Measurements from ENCODE around the gene CPA1. TPM values are rescaled to one million over a fixed set of nuclear protein-coding genes. Genes with fewer than 3 reads are reported as not detected.

The CPA1 gene
- total RNA-seq, 2 donors from 2014 or later: 0.29 TPM

DNA sequence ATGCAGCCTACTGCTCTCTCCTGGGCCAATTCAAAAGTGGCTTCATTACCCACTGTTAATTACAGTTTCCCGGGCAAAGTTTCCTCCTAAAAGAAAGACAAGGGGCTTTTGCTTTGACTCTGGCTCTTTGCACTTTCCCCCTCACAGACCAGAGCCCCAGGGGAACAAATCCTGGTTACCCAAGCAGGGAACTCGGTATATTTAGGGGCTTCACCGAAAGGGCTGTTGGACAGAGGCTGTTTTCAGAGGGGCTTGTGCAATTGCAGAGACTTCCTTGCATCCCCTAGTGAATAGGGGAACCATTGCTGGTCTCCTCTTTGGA, 7.0 kb downstream of the CPA1 start:
- DNase-seq: no peak
- intact Hi-C loops (cut with DNase I): no loop called here
- no peak for ATAC-seq

- DNase-seq (no peak), ATAC-seq (peak in 1 of 2 donors; percentile 90)
- intact Hi-C loops (cut with DNase I): no loop called here
These were observed 7.5 kb downstream of the CPA1 start for GRCh38 chr7:130387628-130388403.

DNA sequence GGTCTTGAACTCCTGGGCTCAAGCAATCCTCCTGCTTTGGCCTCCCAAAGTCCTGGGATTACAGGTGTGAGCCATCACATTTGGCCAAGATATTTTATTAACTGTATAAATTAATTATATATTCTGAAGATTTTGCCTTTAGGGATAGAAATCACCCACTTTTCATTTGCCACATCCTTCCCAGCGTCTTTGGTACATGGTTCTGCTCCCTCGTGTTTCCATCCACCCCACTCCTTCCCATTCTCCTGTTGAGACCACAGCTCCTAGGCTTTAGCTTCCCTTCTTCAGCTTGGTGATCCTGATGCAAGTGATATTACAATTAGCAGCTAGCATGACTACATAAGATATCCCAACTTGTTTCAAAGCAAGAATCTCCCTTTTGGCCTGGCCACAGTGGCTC, 8.4 kb downstream of the CPA1 start:
- intact Hi-C loops (cut with DNase I): no loop called here
- ATAC-seq (no peak), DNase-seq (no peak)

DNA sequence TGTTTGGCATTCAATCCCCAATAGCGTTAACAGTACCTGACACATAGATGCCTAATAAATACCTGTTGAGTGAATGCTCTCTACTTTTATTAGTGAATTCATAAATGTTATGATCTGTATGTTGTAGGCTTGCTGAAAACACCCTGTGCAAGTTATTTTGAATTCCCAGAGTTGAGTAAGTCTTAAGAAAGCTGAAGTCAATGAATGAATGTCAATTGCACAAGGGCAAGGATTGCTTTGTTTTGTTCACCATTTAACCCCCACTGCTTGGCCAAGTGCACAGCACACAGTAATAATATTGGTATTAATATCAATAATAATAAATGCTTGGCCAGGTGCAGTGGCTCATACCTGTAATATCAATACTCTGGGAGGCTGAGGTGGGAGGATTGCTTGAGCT, 10.2 kb downstream of the CPA1 start:
- intact Hi-C loops (cut with DNase I): no loop called here
- DNase-seq (no peak), ATAC-seq (no peak)

DNA sequence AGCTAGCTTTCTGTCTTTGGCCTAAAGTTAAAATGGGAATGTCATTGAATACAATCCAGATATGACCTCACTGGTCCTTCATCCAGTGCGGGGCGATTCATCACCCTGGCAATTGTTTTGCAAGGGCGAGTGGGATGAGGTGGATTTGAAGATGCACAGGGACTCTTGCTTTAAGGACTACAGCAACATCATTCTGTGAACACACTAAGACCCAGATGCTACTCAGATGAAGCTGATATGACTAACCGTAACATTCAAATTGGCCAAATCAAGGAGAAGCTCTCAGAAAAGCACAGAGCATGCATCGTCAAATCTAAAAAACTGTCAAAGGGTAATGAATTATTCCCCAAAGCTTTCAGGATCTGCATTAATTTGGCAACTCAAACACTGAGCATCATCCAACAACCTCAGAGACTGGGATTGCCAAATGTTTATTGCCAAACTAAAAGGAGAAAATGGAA, 12.8 kb downstream of the CPA1 start:
- intact Hi-C loops (cut with DNase I): no loop called here
- DNase-seq: no peak
- peak; percentile 50 to 78 for ATAC-seq

DNA sequence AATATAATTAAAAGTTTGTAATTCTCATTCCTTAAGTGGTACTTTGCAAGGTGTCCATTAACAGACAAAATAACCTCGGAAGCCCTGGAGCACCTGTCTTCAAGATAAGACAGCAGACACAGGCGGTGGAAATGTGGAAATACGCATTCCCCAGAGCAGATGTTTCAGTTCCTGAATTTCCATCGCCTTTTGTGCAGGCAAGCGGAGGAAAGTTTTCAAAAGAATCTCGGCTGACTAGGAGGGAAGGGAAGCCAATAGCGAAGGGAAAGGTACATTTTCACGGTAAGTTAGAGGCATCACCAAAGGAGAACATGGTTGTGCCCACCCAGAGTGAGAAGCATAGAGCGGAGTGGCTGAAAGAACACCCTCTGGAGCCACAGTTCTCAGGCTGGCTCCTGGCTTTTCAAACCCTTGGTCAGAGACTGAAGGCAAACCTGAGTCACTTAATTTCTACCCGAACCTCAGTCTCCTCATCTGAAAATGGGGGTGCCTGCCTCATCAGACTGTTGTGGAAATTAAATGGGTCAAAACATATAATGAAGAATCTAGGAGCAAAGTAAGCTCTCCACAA, 13.6 kb downstream of the CPA1 start:
- ATAC-seq (no peak), DNase-seq (no peak)
- intact Hi-C loops (cut with DNase I): no loop called here

GRCh38 chr7:130394421-130395195, 14.3 kb downstream of the CPA1 start:
- intact Hi-C loops (cut with DNase I): no loop called here
- no peak for DNase-seq
- no peak for ATAC-seq

DNA sequence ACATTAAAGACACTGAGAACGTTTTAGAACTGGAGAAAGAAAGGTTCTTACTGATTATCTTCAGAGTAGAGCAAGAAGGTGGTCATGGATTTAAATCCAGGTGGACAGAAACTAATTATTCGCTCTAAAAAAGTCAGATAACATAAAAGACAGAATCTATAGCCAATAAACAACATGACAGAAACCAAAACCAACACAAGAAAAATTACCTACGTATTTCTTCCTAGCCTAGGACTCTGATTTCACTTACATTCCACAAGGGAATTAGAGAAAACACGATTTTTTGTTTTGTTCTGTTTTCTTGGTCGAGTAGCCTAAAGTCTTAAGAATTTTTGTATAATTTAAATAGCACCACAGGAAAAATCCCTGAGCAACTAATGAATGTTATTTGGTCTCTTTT, 15.1 kb downstream of the CPA1 start:
- no peak for ATAC-seq
- DNase-seq: no peak
- intact Hi-C loops (cut with DNase I): no loop called here

DNA sequence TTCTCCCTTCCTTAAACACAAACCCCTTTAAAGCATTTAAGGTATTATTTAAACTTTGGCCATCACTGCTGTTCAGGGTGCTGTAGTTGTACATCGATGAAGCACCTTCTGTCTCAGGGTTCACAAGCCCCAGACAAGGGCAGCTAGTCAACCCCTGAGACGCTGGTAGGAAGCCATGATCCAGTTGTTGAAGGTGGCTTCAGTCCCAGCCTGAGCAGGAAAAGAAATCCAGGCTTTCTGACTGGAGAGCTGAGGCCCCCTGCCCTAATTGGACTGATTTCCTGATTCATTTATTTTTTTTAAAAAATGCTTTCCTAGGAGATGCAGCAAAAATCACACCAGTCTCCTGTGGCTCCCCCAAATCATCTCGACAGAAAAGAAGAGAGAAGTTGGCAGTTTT, 15.8 kb downstream of the CPA1 start:
- intact Hi-C loops (cut with DNase I): no loop called here
- ATAC-seq (no peak), DNase-seq (no peak)

DNA sequence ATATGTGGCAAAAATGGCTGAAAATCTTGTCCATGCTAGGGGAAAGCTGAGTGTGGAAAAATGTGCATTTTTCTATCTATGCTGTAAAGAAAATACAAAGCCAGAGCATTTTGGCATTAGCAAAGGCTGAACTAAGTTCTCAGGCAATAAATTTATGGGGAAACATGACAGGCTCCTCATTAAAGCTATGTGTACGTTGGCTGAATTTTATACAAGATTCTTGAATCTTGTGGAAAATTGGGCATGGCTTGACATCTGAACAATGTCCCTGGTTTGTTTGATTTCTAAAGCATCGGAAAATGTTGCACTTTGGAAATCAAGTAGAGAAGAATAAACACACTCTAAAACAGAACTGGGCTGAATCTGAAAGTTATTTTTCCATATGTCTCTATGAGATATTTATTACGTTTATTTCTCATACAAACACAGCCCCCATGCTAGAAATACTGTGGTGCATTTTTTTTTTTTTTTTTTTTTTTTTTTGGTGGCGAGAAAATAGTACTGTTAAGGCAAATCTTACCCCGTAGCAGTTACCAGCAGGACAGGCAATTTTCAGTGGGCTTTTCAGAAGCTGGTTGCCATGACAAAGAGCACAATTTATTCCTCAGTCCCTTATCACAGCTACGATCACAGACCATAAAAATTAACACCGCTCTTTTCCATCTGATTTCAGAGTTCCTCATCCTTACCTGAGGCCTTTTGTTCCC, 16.9 kb downstream of the CPA1 start:
- DNase-seq (no peak), ATAC-seq (no peak)
- intact Hi-C loops (cut with DNase I): no loop called here

DNA sequence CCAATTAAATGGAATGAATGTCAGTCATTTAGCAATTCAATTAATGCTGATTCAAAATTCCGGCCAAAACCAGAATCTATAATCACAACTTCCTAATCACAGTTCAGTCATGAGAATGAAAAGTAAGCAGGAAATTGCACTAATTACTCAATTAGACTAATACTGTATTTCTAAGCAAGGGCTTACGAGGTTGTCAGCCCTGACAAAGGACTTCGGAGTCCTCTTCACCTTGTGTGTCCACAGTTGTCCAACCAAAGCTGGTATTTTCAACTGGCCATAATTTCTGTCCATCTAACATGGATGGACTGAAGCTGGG, 17.4 kb downstream of the CPA1 start:
- no peak for ATAC-seq
- intact Hi-C loops (cut with DNase I): no loop called here

GRCh38 chr7:130398526-130399090, 18.3 kb downstream of the CPA1 start:
- DNase-seq: no peak
- no peak for ATAC-seq
- intact Hi-C loops (cut with DNase I): no loop called here

More for the DNA sequence above, 17.4 kb downstream of the CPA1 start:
- no peak for DNase-seq

- no peak for DNase-seq
- intact Hi-C loops (cut with DNase I): no loop called here
- ATAC-seq: peak in 1 of 2 donors; percentile 77
These were observed 19.9 kb downstream of the CPA1 start for GRCh38 chr7:130400120-130400572.

DNA sequence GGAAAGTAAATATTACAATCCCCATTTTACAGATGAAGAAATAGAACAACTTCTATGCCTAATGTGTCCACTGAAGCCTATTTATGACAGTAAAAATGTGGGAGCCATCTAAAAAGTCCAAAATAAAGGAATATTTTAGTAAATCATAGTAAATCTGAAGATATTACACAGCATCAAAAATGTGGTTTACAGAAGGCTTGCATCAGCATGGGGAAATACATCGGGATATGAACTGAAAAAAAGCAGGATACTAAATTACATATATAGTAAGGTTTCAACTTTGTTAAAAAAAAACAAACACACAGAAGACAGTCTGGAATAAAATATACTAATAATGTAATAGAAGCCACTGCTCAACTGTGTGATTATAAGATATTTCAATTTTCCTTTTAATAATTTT, 20.8 kb downstream of the CPA1 start:
- intact Hi-C loops (cut with DNase I): no loop called here

GRCh38 chr7:130401578-130401977, 21.3 kb downstream of the CPA1 start:
- ATAC-seq (peak in 1 of 2 donors; percentile 58), DNase-seq (no peak)
- intact Hi-C loops (cut with DNase I): no loop called here

More for the DNA sequence above, 20.8 kb downstream of the CPA1 start:
- ATAC-seq (no peak), DNase-seq (no peak)

DNA sequence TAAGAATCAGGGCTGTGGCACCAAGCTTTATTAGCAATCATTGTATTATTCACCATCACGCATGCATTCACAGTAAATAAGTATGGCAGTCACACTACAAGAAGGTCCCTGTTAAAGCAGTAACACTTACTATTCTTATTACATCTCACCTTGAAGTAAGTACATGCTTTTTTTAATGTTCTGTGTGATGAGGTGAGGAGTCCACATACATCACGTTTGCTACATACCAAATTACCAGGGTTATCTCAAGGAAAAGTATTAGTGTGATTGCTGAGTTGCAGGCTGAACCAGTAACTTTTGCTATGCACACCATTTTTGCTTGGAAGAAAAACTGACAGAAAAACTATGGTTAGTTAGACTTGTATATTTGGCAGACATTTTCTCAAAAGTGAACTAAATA, 24.7 kb downstream of the CPA1 start:
- no peak for DNase-seq
- intact Hi-C loops (cut with DNase I): no loop called here
- ATAC-seq: no peak

- DNase-seq (no peak), ATAC-seq (no peak)
- intact Hi-C loops (cut with DNase I): no loop called here
These were observed 28.9 kb downstream of the CPA1 start for GRCh38 chr7:130409067-130409711.

GRCh38 chr7:130409712-130410072, 29.4 kb downstream of the CPA1 start:
- intact Hi-C loops (cut with DNase I): no loop called here
- no peak for DNase-seq
- no peak for ATAC-seq

- ATAC-seq: no peak
- DNase-seq: no peak
- intact Hi-C loops (cut with DNase I): no loop called here
These were observed 30.7 kb downstream of the CPA1 start for GRCh38 chr7:130410868-130411541.

Measured in left cardiac atrium (tissue), 4 donors.